Upper lobe of left lung (tissue), 4 donors: ENCODE measurements around the gene CDT1.

Source experiments
- CTCF ChIP-seq, 6 experiments: fragments of 450-650 bp in 4 of 6; fragments of 200-600 bp in 2 of 6; sonication (generic) in 2 of 6; IDR thresholded peaks; one replicate each; pipeline ENCODE4 v1.5.1; 2016 to 2019; ENCODE audit warnings: antibody characterized with exemption in 6 of 6
- EP300 ChIP-seq, 4 donors: sonication (generic); formaldehyde crosslinking; IDR thresholded peaks; one replicate each; pipeline ENCODE4 v1.5.1; 2017; ENCODE audit warnings: antibody characterized with exemption in 4 of 4, control low read depth in 2 of 4
- POLR2A ChIP-seq, 4 donors: fragments of 450-650 bp; IDR thresholded peaks; one replicate each; pipeline ENCODE4 v1.5.1; 2016 to 2017; ENCODE audit warnings: antibody characterized with exemption in 4 of 4, mild to moderate bottlenecking in 2 of 4

- no peak for TF ChIP-seq CTCF (IDR thresholded peaks at IDR 0.05)
- TF ChIP-seq EP300 (IDR thresholded peaks at IDR 0.05): no peak
- no peak for TF ChIP-seq POLR2A (IDR thresholded peaks at IDR 0.05)
Observed at GRCh38 chr16:88792668-88793250, 10.8 kb upstream of the CDT1 start.
